HG02970 (cell line): Measurements from ENCODE around the gene NOTCH1.
"Not testable (repeated sequence)": the region's sequence is repeated elsewhere in the genome, so short reads cannot be mapped to it uniquely, and the experiment has no call there.

Experiments used
- ATAC-seq: cut with Tn5 transposase; IDR thresholded peaks from one replicate; pipeline ENCODE4 v1.9.1; 2021; ENCODE audit warnings: mild to moderate bottlenecking, moderate library complexity, moderate number of reproducible peaks; ENCODE audit not compliant: unreplicated experiment, low FRiP score

The NOTCH1 gene

GRCh38 chr9:136565715-136566552 lies 20.1 kb upstream of the NOTCH1 start:
- no peak for ATAC-seq

- ATAC-seq = no peak
These were observed 19.4 kb upstream of the NOTCH1 start for GRCh38 chr9:136565086-136565714.

GRCh38 chr9:136564379-136564988 lies 18.6 kb upstream of the NOTCH1 start:
- ATAC-seq = no peak

GRCh38 chr9:136563646-136564325 lies 17.9 kb upstream of the NOTCH1 start:
- ATAC-seq = no peak

- no peak for ATAC-seq
These were observed 17.1 kb upstream of the NOTCH1 start for GRCh38 chr9:136562746-136563495.

- ATAC-seq = no peak
These were observed 15.9 kb upstream of the NOTCH1 start for GRCh38 chr9:136561779-136562178.

- ATAC-seq = no peak
These were observed 14.7 kb upstream of the NOTCH1 start for GRCh38 chr9:136560586-136560985.

- ATAC-seq = not testable (repeated sequence)
These were observed 13.5 kb upstream of the NOTCH1 start for GRCh38 chr9:136559371-136559770.

- ATAC-seq = not testable (repeated sequence)
These were observed 13.0 kb upstream of the NOTCH1 start for GRCh38 chr9:136558846-136559245.

- no peak for ATAC-seq
These were observed 12.5 kb upstream of the NOTCH1 start for GRCh38 chr9:136558373-136558772.

GRCh38 chr9:136557036-136557435 lies 11.2 kb upstream of the NOTCH1 start:
- ATAC-seq = no peak

- no peak for ATAC-seq
These were observed 10.3 kb upstream of the NOTCH1 start for GRCh38 chr9:136556166-136556565.

- ATAC-seq = no peak
These were observed 9.0 kb upstream of the NOTCH1 start for GRCh38 chr9:136554870-136555269.

- ATAC-seq = no peak
These were observed 7.7 kb upstream of the NOTCH1 start for GRCh38 chr9:136553581-136553980.

- ATAC-seq = no peak
These were observed 6.4 kb upstream of the NOTCH1 start for GRCh38 chr9:136552117-136552703.

GRCh38 chr9:136551401-136552116 lies 5.7 kb upstream of the NOTCH1 start:
- ATAC-seq = no peak

GRCh38 chr9:136550439-136551289 lies 4.8 kb upstream of the NOTCH1 start:
- ATAC-seq = no peak
